ENCODE measurements around the gene ERICH6B.

The ERICH6B gene

GRCh38 chr13:45590066-45590465 lies 25.5 kb downstream of the ERICH6B start:
- no peaks in the 10 kb centered on the region for H3K4me1 ChIP-seq
- no peak for DNase-seq
- TF ChIP-seq, protein P1, sequence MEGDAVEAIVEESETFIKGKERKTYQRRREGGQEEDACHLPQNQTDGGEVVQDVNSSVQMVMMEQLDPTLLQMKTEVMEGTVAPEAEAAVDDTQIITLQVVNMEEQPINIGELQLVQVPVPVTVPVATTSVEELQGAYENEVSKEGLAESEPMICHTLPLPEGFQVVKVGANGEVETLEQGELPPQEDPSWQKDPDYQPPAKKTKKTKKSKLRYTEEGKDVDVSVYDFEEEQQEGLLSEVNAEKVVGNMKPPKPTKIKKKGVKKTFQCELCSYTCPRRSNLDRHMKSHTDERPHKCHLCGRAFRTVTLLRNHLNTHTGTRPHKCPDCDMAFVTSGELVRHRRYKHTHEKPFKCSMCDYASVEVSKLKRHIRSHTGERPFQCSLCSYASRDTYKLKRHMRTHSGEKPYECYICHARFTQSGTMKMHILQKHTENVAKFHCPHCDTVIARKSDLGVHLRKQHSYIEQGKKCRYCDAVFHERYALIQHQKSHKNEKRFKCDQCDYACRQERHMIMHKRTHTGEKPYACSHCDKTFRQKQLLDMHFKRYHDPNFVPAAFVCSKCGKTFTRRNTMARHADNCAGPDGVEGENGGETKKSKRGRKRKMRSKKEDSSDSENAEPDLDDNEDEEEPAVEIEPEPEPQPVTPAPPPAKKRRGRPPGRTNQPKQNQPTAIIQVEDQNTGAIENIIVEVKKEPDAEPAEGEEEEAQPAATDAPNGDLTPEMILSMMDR (IDR thresholded peaks at IDR 0.05; ENCODE audit: low read depth, low read length): no peak

GRCh38 chr13:45587897-45588296 lies 27.6 kb downstream of the ERICH6B start:
- TF ChIP-seq, protein P1 (IDR thresholded peaks at IDR 0.05; ENCODE audit: low read depth, low read length): no peak
- no peak for DNase-seq
- H3K4me3 ChIP-seq (ENCODE audit: low read depth, low read length): no peak overlapping the region
- H3K27me3 ChIP-seq: no peaks in the 10 kb centered on the region; the same call in 1 of the 2 replicates
- no peaks in the 10 kb centered on the region for H3K4me1 ChIP-seq
- H3K9me3 ChIP-seq: no peaks in the 10 kb centered on the region
- H3K36me3 ChIP-seq: no peaks in the 10 kb centered on the region

More at GRCh38 chr13:45590066-45590465, 25.5 kb downstream of the ERICH6B start:
- no peaks in the 10 kb centered on the region; the same call in 1 of the 2 replicates for H3K27me3 ChIP-seq
- no peaks in the 10 kb centered on the region for H3K9me3 ChIP-seq
- no peak overlapping the region for H3K4me3 ChIP-seq (ENCODE audit: low read depth, low read length)
- H3K36me3 ChIP-seq: no peaks in the 10 kb centered on the region

- TF ChIP-seq, protein P1 (IDR thresholded peaks at IDR 0.05; ENCODE audit: low read depth, low read length): peak; percentile 58
- H3K9me3 ChIP-seq: no peaks in the 10 kb centered on the region
- H3K4me1 ChIP-seq: no peaks in the 10 kb centered on the region
- H3K27me3 ChIP-seq: no peaks in the 10 kb centered on the region
- peak; percentile 17 for DNase-seq
- no peaks in the 10 kb centered on the region for H3K36me3 ChIP-seq
- H3K4me3 ChIP-seq (ENCODE audit: low read depth, low read length): no peak overlapping the region
These were observed 30.7 kb downstream of the ERICH6B start for GRCh38 chr13:45584816-45585215.

GRCh38 chr13:45582408-45583076 lies 33.0 kb downstream of the ERICH6B start:
- H3K9me3 ChIP-seq: no peaks in the 10 kb centered on the region
- TF ChIP-seq, protein P1 (IDR thresholded peaks at IDR 0.05; ENCODE audit: low read depth, low read length): no peak
- no peak overlapping the region for H3K4me3 ChIP-seq (ENCODE audit: low read depth, low read length)
- H3K27me3 ChIP-seq: no peaks in the 10 kb centered on the region
- H3K4me1 ChIP-seq: no peaks in the 10 kb centered on the region
- DNase-seq: no peak
- no peaks in the 10 kb centered on the region for H3K36me3 ChIP-seq

DNA sequence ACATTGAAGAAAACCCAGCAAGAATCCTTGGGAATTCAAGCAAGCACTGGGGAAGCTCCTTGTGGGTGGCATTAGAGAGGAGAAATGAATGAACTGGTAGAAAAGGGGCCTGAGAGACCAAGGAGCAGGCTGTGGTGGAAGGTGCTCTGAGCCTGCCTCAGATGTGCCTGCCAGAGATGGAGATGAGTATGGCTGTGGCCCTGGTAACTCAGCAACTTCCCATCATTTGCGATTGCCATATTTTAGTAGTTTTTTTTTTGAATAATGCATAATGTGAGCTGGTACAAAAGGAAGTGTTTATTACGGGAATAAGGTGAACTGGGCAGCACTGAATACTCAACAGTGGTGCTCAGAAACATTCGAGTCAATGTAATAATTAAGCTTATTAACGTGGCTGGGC lies 39.1 kb downstream of the ERICH6B start:
- H3K4me3 ChIP-seq (ENCODE audit: low read depth, low read length): no peak overlapping the region
- no peaks in the 10 kb centered on the region for H3K4me1 ChIP-seq
- H3K9me3 ChIP-seq: no peaks in the 10 kb centered on the region
- no peaks in the 10 kb centered on the region for H3K36me3 ChIP-seq
- H3K27me3 ChIP-seq: no peaks in the 10 kb centered on the region; the same call in 1 of the 2 replicates
- DNase-seq: no peak
- TF ChIP-seq, protein P1 (IDR thresholded peaks at IDR 0.05; ENCODE audit: low read depth, low read length): no peak

- no peaks in the 10 kb centered on the region for H3K9me3 ChIP-seq
- H3K4me1 ChIP-seq: no peaks in the 10 kb centered on the region
- TF ChIP-seq, protein P1 (IDR thresholded peaks at IDR 0.05; ENCODE audit: low read depth, low read length): no peak
- H3K27me3 ChIP-seq: no peaks in the 10 kb centered on the region; the same call in 1 of the 2 replicates
- H3K36me3 ChIP-seq: no peaks in the 10 kb centered on the region
- peak; percentile 45 for DNase-seq
- H3K4me3 ChIP-seq (ENCODE audit: low read depth, low read length): no peak overlapping the region
These were observed 39.7 kb downstream of the ERICH6B start for GRCh38 chr13:45575830-45576180.

Data from BE2C (cell line).